IMR-90 (cell line): Measurements from ENCODE around the gene DNAJA1. TPM values are rescaled to one million over a fixed set of nuclear protein-coding genes. Genes with fewer than 3 reads are reported as not detected.

Experiments used
- ATAC-seq: fragments of 200-7000 bp; cut with Tn5 transposase; 2 replicates; pipeline ENCODE4 v1.9.1; 2020; ENCODE audit warnings: low read depth, mild to moderate bottlenecking, moderate library complexity
- BruUV-seq: library from RNA; stranded (reverse); fragments of 400-500 nt; replicated peaks from 2 replicates; lab custom pipeline; 2021; lab: Mats Ljungman, UMichigan
- CTCF ChIA-PET: fragments of 300-600 bp; formaldehyde crosslinking; extraction: SDS; loops from one replicate; lab custom pipeline; 2021; ENCODE audit warnings: antibody characterized with exemption; lab: Yijun Ruan, JAX
- POLR2A ChIA-PET: fragments of 300-600 bp; sonication (Branson Sonifier 250); formaldehyde crosslinking; loops from one replicate; lab custom pipeline; 2022; ENCODE audit warnings: antibody characterized with exemption; ENCODE audit not compliant: unreplicated experiment; lab: Charles Lee
- DNase-seq: peaks from one replicate; pipeline ENCODE4 v3.0.0; 2013
- H2AFZ ChIP-seq: replicated peaks from 2 replicates; pipeline ENCODE3; 2013; ENCODE audit warnings: low read length, mild to moderate bottlenecking; ENCODE audit not compliant: poor library complexity
- H2AK5ac ChIP-seq: 2 replicates; pipeline ENCODE4 v1.6.1; 2013; ENCODE audit warnings: low read depth, low read length, inconsistent platforms
- H2AK9ac ChIP-seq: replicated peaks from 2 replicates; pipeline ENCODE3; 2013; ENCODE audit warnings: mild to moderate bottlenecking, low read depth, low read length, moderate library complexity; ENCODE audit not compliant: poor library complexity
- H2BK120ac ChIP-seq: 2 replicates; pipeline ENCODE4 v1.6.1; 2013; ENCODE audit warnings: low read depth, low read length, inconsistent platforms
- H2BK15ac ChIP-seq: 3 replicates; pipeline ENCODE4 v1.6.1; 2013; ENCODE audit warnings: low read depth, low read length, inconsistent platforms
- H2BK20ac ChIP-seq: 2 replicates; pipeline ENCODE4 v1.6.1; 2013; ENCODE audit warnings: low read depth, mild to moderate bottlenecking, inconsistent platforms, low read length, moderate library complexity
- H2BK5ac ChIP-seq: 2 replicates; pipeline ENCODE4 v1.6.1; 2013; ENCODE audit warnings: mild to moderate bottlenecking, low read depth, low read length, inconsistent platforms; ENCODE audit not compliant: poor library complexity, severe bottlenecking
- H3K14ac ChIP-seq: replicated peaks from 2 replicates; pipeline ENCODE4 v1.6.1; 2013; ENCODE audit warnings: low read depth, low read length, inconsistent platforms
- H3K18ac ChIP-seq: 2 replicates; pipeline ENCODE4 v1.6.1; 2013; ENCODE audit warnings: low read depth, low read length, control low read depth
- H3K23ac ChIP-seq: 2 replicates; pipeline ENCODE4 v1.6.1; 2013; ENCODE audit warnings: low read depth, low read length, inconsistent platforms
- H3K27ac ChIP-seq: 2 replicates; pipeline ENCODE4 v1.5.1; 2013; ENCODE audit warnings: mild to moderate bottlenecking, control low read depth, low read length; ENCODE audit not compliant: insufficient read depth
- H3K27me3 ChIP-seq: 2 replicates; pipeline ENCODE4 v1.6.1; 2013; ENCODE audit warnings: low read length; ENCODE audit not compliant: control insufficient read depth, insufficient read depth
- H3K36me3 ChIP-seq: 2 replicates; pipeline ENCODE4 v1.6.1; 2013; ENCODE audit warnings: low read length, mixed read lengths; ENCODE audit not compliant: control insufficient read depth, insufficient read depth
- H3K4ac ChIP-seq: 2 replicates; pipeline ENCODE4 v1.6.1; 2013; ENCODE audit warnings: low read depth, low read length, inconsistent platforms
- H3K4me1 ChIP-seq: 2 replicates; pipeline ENCODE4 v1.6.1; 2013; ENCODE audit warnings: low read length, mixed read lengths; ENCODE audit not compliant: control insufficient read depth, insufficient read depth
- H3K4me2 ChIP-seq: 2 replicates; pipeline ENCODE4 v1.6.1; 2013; ENCODE audit warnings: low read depth, mild to moderate bottlenecking, control low read depth, low read length, moderate library complexity
- H3K4me3 ChIP-seq: 2 replicates; pipeline ENCODE4 v1.5.1; 2013; ENCODE audit warnings: low read depth, mild to moderate bottlenecking, control low read depth, low read length, moderate library complexity; ENCODE audit not compliant: insufficient read depth
- H3K56ac ChIP-seq: 2 replicates; pipeline ENCODE4 v1.6.1; 2013; ENCODE audit warnings: low read length, inconsistent platforms; ENCODE audit not compliant: insufficient read depth; ENCODE audit errors: extremely low read depth
- H3K79me1 ChIP-seq, 2 experiments: 2 replicates each; pipeline ENCODE4 v1.6.1; 2013; ENCODE audit warnings: low read length in 2 of 2, inconsistent platforms in 1 of 2, low read depth in 1 of 2
- H3K9ac ChIP-seq: 2 replicates; pipeline ENCODE4 v1.6.1; 2013; ENCODE audit warnings: low read depth, low read length, control low read depth
- H3K9me1 ChIP-seq: 2 replicates; pipeline ENCODE4 v1.6.1; 2013; ENCODE audit warnings: low read length, inconsistent platforms; ENCODE audit not compliant: insufficient read depth
- H3K9me3 ChIP-seq: 2 replicates; pipeline ENCODE4 v1.6.1; 2013; ENCODE audit warnings: low read length; ENCODE audit not compliant: control insufficient read depth, insufficient read depth
- H4K20me1 ChIP-seq: 2 replicates; pipeline ENCODE4 v1.6.1; 2013; ENCODE audit warnings: low read length, inconsistent platforms; ENCODE audit not compliant: insufficient read depth
- H4K5ac ChIP-seq: 2 replicates; pipeline ENCODE4 v1.6.1; 2013; ENCODE audit warnings: mild to moderate bottlenecking, low read depth, low read length, control low read depth
- H4K8ac ChIP-seq, 2 experiments: 2 replicates each; pipeline ENCODE4 v1.6.1; 2013; ENCODE audit warnings: low read depth in 2 of 2, low read length in 2 of 2, control low read depth in 1 of 2, inconsistent platforms in 1 of 2
- H4K91ac ChIP-seq: 2 replicates; pipeline ENCODE4 v1.6.1; 2013; ENCODE audit warnings: low read depth, low read length, inconsistent platforms; ENCODE audit not compliant: insufficient read depth
- CEBPB ChIP-seq: IDR thresholded peaks from 2 replicates; pipeline ENCODE4 v1.6.1; 2012; ENCODE audit warnings: low read depth, low read length, improper control_type of control experiment
- CHD1 ChIP-seq: IDR thresholded peaks from 2 replicates; pipeline ENCODE4 v1.6.1; 2012; ENCODE audit warnings: low read depth, low read length, improper control_type of control experiment
- CTCF ChIP-seq: conservative IDR thresholded peaks from 2 replicates; pipeline ENCODE4 v1.5.1; 2012; ENCODE audit warnings: mild to moderate bottlenecking, low read depth, low read length, improper control_type of control experiment
- FOS ChIP-seq: fragments of 150-350 bp; IDR thresholded peaks from 2 replicates; pipeline ENCODE4 v1.6.1; 2016; ENCODE audit warnings: low read depth, low read length
- MAFK ChIP-seq: IDR thresholded peaks from 2 replicates; pipeline ENCODE4 v1.6.1; 2012; ENCODE audit warnings: low read depth, low read length, improper control_type of control experiment
- MAZ ChIP-seq: IDR thresholded peaks from 2 replicates; pipeline ENCODE4 v1.6.1; 2012; ENCODE audit warnings: low read depth, mild to moderate bottlenecking, low read length, improper control_type of control experiment, moderate library complexity, borderline replicate concordance
- MXI1 ChIP-seq: IDR thresholded peaks from 2 replicates; pipeline ENCODE4 v1.6.1; 2012; ENCODE audit warnings: low read depth, mild to moderate bottlenecking, low read length, moderate library complexity, borderline replicate concordance
- NFE2L2 ChIP-seq: fragments of 150-350 bp; IDR thresholded peaks from 2 replicates; pipeline ENCODE4 v1.6.1; 2016; ENCODE audit warnings: low read depth, mild to moderate bottlenecking, low read length
- POLR2A ChIP-seq: IDR thresholded peaks from 2 replicates; pipeline ENCODE4 v1.6.1; 2012; ENCODE audit warnings: mild to moderate bottlenecking, low read depth, low read length
- RAD21 ChIP-seq: IDR thresholded peaks from 2 replicates; pipeline ENCODE4 v1.6.1; 2012; ENCODE audit warnings: low read length, improper control_type of control experiment
- RCOR1 ChIP-seq: IDR thresholded peaks from 2 replicates; pipeline ENCODE4 v1.6.1; 2012; ENCODE audit warnings: mild to moderate bottlenecking, low read length, improper control_type of control experiment; ENCODE audit not compliant: insufficient replicate concordance
- USF2 ChIP-seq: fragments of 150-350 bp; IDR thresholded peaks from 2 replicates; pipeline ENCODE4 v1.6.1; 2017; ENCODE audit warnings: mild to moderate bottlenecking, antibody characterized with exemption, low read length, low read depth
- WGBS, 2 experiments: methylation state at CpG; one replicate each; pipeline versions ENCODE4 v1.1.5 to v1.1.7; 2013; ENCODE audit warnings: missing lambda C conversion rate in 2 of 2; ENCODE audit not compliant: insufficient read length in 1 of 2; ENCODE audit errors: extremely low coverage in 2 of 2; 5-methylcytosine and 5-hydroxymethylcytosine counted together
- dilution Hi-C: fragments of 300-500 bp; cut with HindIII; formaldehyde crosslinking; loops from one replicate; pipeline ENCODE4 v1.14.3; 2018; ENCODE audit warnings: low sequenced_read_pairs; ENCODE audit not compliant: unreplicated experiment
- in situ Hi-C: fragments of 300-500 bp; cut with MboI; formaldehyde crosslinking; loops from 3 replicates; pipeline ENCODE4 v1.14.3; 2019; ENCODE audit warnings: low sequenced_read_pairs, inconsistent platforms, mixed read lengths
- intact Hi-C: fragments of 100-400 bp; cut with micrococcal nuclease; formaldehyde crosslinking; loops from 2 replicates; pipeline ENCODE4 v1.10.0; 2022
- polyA plus RNA-seq, 3 experiments: library from polyadenylated mRNA; depleted of rRNA; stranded (reverse); fragments of >200 nt; gene quantifications; 2 replicates each; pipeline ENCODE4 v1.2.3, GENCODE V29; 2012; ENCODE audit warnings: low replicate concordance in 1 of 3
- total RNA-seq: library from RNA; depleted of rRNA; stranded (reverse); fragments of >200 nt; gene quantifications from 2 replicates; pipeline ENCODE4 v1.2.3, GENCODE V29; 2012
- TF ChIP-seq, protein P1 (sequence below): fragments of 150-350 bp; IDR thresholded peaks from 2 replicates; pipeline ENCODE4 v1.6.1; 2016; ENCODE audit warnings: low read depth, mild to moderate bottlenecking, low read length, moderate library complexity, borderline replicate concordance

DNAJA1 gene
- total and polyA plus RNA-seq, 2 of the 4 experiments (the other 2 are of a cell fraction), result 59.5 to 118 TPM

- Histone ChIP-seq H2BK20ac (peak overlapping the region; percentile 79; the same call in 1 of the 2 replicates), H2AFZ (peak overlapping the region; percentile 80), H4K8ac (peak overlapping the region; percentile 41 to 92; a peak in 3 of 4 replicates), H3K14ac (peak overlapping the region; percentile 72), H4K5ac (peak overlapping the region; percentile 69; the same call in 1 of the 2 replicates), H3K36me3 (no peaks in the 10 kb centered on the region), H3K9me1 (no peaks in the 10 kb centered on the region; the same call in 1 of the 2 replicates), H3K4me1 (no peaks in the 10 kb centered on the region), H3K4me3 (no peak overlapping the region), H3K79me1 (peaks cover 0 to 1% of the 10 kb centered on the region in 2 experiments; a peak in 2 of 4 replicates), H4K20me1 (no peaks in the 10 kb centered on the region), H3K4ac (no peak overlapping the region), H2BK120ac (peak overlapping the region; percentile 67), H3K18ac (peak overlapping the region; percentile 29; the same call in 1 of the 2 replicates), H3K27ac (peak overlapping the region; percentile 51; the same call in 1 of the 2 replicates), H4K91ac (no peak overlapping the region), H2AK9ac (no peak overlapping the region), H3K23ac (peak overlapping the region; percentile 81; the same call in 1 of the 2 replicates), H3K4me2 (peak overlapping the region; percentile 75), H2BK15ac (peak overlapping the region; percentile 61; the same call in 1 of the 3 replicates), H2BK5ac (no peak overlapping the region), H3K56ac (peak overlapping the region; percentile 75), H3K9ac (peak overlapping the region; percentile 64), H3K9me3 (no peaks in the 10 kb centered on the region), H3K27me3 (no peaks in the 10 kb centered on the region), H2AK5ac (0 out of 2 replicates have a peak overlapping the region, but pooled peaks have one; percentile 40)
- WGBS, 2 experiments, result no CpG with 5 or more reads among the region's 9 CpGs
- CTCF ChIA-PET, result interaction anchor here (0.9 kb wide), 1 partner anchor 145 kb away, joined by 3 read pairs; no protein-coding TSS in a partner anchor
- dilution Hi-C loops (no loop called here), in situ Hi-C loops (loop anchor here (5.0 kb wide), 2 partner anchors 86 to 146 kb away; partner anchors contain the start of gene B4GALT1), intact Hi-C loops (loop anchor here (1.0 kb wide), 3 partner anchors 86 to 183 kb away; partner anchors contain the start of genes B4GALT1 and BAG1)
- DNase-seq, result peak; percentile 88
- POLR2A ChIA-PET, result no interaction called here
- ATAC-seq, result peak; percentile 66
- BruUV-seq, result no TSS peak
- TF ChIP-seq CTCF, result peak; percentile 89
- no peak for TF ChIP-seq USF2
- TF ChIP-seq, protein P1, sequence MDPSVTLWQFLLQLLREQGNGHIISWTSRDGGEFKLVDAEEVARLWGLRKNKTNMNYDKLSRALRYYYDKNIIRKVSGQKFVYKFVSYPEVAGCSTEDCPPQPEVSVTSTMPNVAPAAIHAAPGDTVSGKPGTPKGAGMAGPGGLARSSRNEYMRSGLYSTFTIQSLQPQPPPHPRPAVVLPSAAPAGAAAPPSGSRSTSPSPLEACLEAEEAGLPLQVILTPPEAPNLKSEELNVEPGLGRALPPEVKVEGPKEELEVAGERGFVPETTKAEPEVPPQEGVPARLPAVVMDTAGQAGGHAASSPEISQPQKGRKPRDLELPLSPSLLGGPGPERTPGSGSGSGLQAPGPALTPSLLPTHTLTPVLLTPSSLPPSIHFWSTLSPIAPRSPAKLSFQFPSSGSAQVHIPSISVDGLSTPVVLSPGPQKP, result no peak
- no peak for TF ChIP-seq FOS
- TF ChIP-seq RAD21, result peak; percentile 96
- TF ChIP-seq NFE2L2, result no peak
- peak; percentile 61; the same call in 1 of the 2 replicates for TF ChIP-seq MAZ
- peak; percentile 39; the same call in 1 of the 2 replicates for TF ChIP-seq POLR2A
- no peak for TF ChIP-seq MXI1
- TF ChIP-seq RCOR1, result no peak
- TF ChIP-seq CHD1, result no peak; the same call in 1 of the 2 replicates
- no peak for TF ChIP-seq CEBPB
- TF ChIP-seq MAFK, result peak; percentile 63
Observed at GRCh38 chr9:33081128-33081851, 56.2 kb downstream of the DNAJA1 start.
